Brain microvascular endothelial cell (primary cell): ENCODE results near the gene HBS1L.

Experiments used
- DNase-seq: peaks from one replicate; pipeline ENCODE4 v3.0.0-alpha.2; 2020
- H3K27ac ChIP-seq: fragments of 250-450 bp; sonication (Bioruptor Pico); 2 replicates; pipeline ENCODE4 v1.5.1; 2020; ENCODE audit warnings: mild to moderate bottlenecking, moderate library complexity
- H3K27me3 ChIP-seq: fragments of 250-450 bp; sonication (Bioruptor Pico); replicated peaks from 2 replicates; pipeline ENCODE4 v1.5.1; 2020; ENCODE audit warnings: mild to moderate bottlenecking
- H3K36me3 ChIP-seq: fragments of 250-450 bp; sonication (Bioruptor Pico); replicated peaks from 2 replicates; pipeline ENCODE4 v1.5.1; 2020; ENCODE audit warnings: mild to moderate bottlenecking
- H3K4me3 ChIP-seq: 2 replicates; pipeline ENCODE4 v1.5.1; 2011; ENCODE audit warnings: low read depth, mild to moderate bottlenecking, control low read depth, low read length, moderate library complexity
- CTCF ChIP-seq: IDR thresholded peaks from 2 replicates; pipeline ENCODE4 v1.5.1; 2011; ENCODE audit warnings: low read depth, mild to moderate bottlenecking, moderate library complexity, low read length, control low read depth, inconsistent platforms; ENCODE audit errors: missing control alignments
- in situ Hi-C: cut with HindIII; loops from 2 replicates; pipeline ENCODE4 v1.10.0; 2017; ENCODE audit warnings: low sequenced_read_pairs, low pct_ligation_motif_present

Gene HBS1L

GRCh38 chr6:134995536-134995935 is 59.1 kb downstream of the HBS1L start:
- no peak for TF ChIP-seq CTCF
- Histone ChIP-seq H3K36me3 (peaks cover 4% of the 10 kb centered on the region), H3K4me3 (no peak overlapping the region), H3K27me3 (no peaks in the 10 kb centered on the region), H3K27ac (no peak overlapping the region)
- DNase-seq: no peak
- in situ Hi-C loops: no loop called here

DNA sequence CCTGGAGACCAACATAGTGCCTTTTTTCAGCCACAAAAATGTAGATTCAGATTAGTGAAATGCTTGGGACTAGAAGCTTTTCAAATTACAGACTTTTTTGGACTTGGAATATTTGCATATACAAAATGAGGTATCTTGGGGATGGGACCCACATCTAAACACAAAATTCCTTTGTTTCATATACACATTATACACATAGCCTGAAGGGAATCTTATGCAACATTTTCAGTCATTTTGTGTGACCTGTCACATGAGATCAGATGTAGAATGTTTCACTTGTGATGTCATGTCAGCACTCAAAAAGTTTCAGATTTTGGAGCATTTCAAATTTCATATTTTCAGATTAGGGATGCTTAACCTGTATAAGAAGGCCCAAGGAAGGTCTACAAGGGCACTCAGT is 60.2 kb downstream of the HBS1L start:
- in situ Hi-C loops: no loop called here
- no peak overlapping the region for H3K4me3 ChIP-seq
- TF ChIP-seq CTCF: no peak
- no peak overlapping the region for H3K27ac ChIP-seq
- DNase-seq: no peak
- no peaks in the 10 kb centered on the region for H3K27me3 ChIP-seq
- H3K36me3 ChIP-seq: peaks cover 4% of the 10 kb centered on the region

DNA sequence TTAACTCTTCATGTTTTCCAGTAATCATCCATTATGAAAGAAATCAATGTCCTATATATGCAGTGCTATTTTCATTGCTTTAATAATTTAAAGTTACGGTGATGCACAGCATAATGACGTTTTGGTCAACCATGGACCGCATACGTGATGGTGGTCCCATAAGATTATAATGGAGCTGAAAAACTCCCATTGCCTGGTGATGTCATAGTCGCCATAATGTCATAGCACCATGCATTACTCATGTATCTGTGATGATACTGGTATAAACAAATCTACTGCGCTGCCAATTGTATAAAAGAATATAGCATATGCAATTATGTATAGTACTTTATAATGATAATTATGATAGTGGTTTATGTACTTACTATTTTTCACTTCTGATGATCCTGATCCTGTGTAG is 62.5 kb downstream of the HBS1L start:
- in situ Hi-C loops: no loop called here
- peaks cover 4% of the 10 kb centered on the region for H3K36me3 ChIP-seq

DNA sequence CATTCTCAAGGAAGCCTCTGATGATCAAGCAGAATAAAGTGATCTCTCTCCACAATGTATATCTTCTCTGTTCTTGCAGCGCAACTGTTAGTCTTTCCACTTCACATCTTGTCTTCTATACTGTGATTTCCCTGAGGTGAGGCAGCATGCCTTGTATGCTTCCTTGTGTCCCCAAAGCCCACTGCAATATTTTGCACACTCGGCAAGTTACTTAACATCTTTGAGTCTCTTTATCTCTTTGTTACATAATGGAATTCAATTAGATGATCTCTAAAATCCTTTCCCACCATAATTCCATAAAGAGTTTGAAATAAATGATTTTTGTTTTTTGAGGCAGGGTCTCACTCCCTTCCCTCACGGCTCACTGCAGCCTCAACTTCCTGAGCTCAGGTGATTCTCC is 64.4 kb downstream of the HBS1L start:
- Histone ChIP-seq H3K27ac (no peak overlapping the region), H3K27me3 (no peaks in the 10 kb centered on the region), H3K36me3 (peaks cover 4% of the 10 kb centered on the region), H3K4me3 (no peak overlapping the region)
- no peak for DNase-seq
- TF ChIP-seq CTCF: no peak
- in situ Hi-C loops: no loop called here

More for the DNA sequence above, 62.5 kb downstream of the HBS1L start:
- no peaks in the 10 kb centered on the region for H3K27me3 ChIP-seq
- no peak overlapping the region for H3K27ac ChIP-seq
- no peak for DNase-seq
- no peak overlapping the region for H3K4me3 ChIP-seq
- no peak for TF ChIP-seq CTCF

- no peak overlapping the region for H3K27ac ChIP-seq
- peaks cover 14% of the 10 kb centered on the region for H3K36me3 ChIP-seq
- no peaks in the 10 kb centered on the region for H3K27me3 ChIP-seq
- no peak for DNase-seq
- TF ChIP-seq CTCF: no peak
- H3K4me3 ChIP-seq: no peak overlapping the region
- in situ Hi-C loops: no loop called here
Measured at GRCh38 chr6:134984821-134985220, 69.8 kb downstream of the HBS1L start.

- TF ChIP-seq CTCF: no peak
- Histone ChIP-seq H3K27me3 (no peaks in the 10 kb centered on the region), H3K4me3 (no peak overlapping the region), H3K27ac (no peak overlapping the region), H3K36me3 (peaks cover 18% of the 10 kb centered on the region)
- in situ Hi-C loops: no loop called here
- no peak for DNase-seq
Measured at GRCh38 chr6:134983823-134984222, 70.8 kb downstream of the HBS1L start.
